ENCODE measurements around the gene BEX2. TPM values are rescaled to one million over a fixed set of nuclear protein-coding genes. Genes with fewer than 3 reads are reported as not detected.
"Not testable (repeated sequence)": the region's sequence is repeated elsewhere in the genome, so short reads cannot be mapped to it uniquely, and the experiment has no call there.

BEX2 gene
- total RNA-seq, 2 donors from 2014 or later, result 4.8 to 7.4 TPM

DNA sequence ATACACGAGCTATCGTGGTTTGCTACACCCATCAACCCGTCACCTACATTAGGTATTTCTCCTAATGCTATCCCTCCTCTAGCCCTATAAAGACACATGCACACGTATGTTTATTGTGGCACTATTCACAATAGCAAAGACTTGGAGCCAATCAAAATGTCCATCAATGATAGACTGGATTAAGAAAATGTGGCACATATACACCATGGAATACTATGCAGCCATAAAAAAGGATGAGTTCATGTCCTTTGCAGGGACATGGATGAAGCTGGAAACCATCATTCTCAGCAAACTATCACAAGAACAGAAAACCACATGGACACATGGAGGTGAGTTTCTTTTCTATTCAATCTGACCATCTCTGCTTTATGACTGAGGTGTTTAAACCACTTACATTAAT lies 5.1 kb downstream of the BEX2 start:
- not testable (repeated sequence) for H3K4me1 Mint-ChIP-seq; ATAC-seq (replicated peaks); H3K27me3 Mint-ChIP-seq; H3K9me3 Mint-ChIP-seq; H3K4me3 Mint-ChIP-seq; H3K27ac Mint-ChIP-seq; H3K36me3 Mint-ChIP-seq (ENCODE audit: low read depth)

GRCh38 chrX:103304705-103305104 lies 6.1 kb downstream of the BEX2 start:
- Mint-ChIP-seq H3K27me3 (no peaks in the 10 kb centered on the region), H3K4me1 (no peaks in the 10 kb centered on the region), H3K36me3 (ENCODE audit: low read depth) (no peaks in the 10 kb centered on the region), H3K4me3 (no peak overlapping the region), H3K9me3 (no peaks in the 10 kb centered on the region), H3K27ac (no peak overlapping the region)
- no peak for ATAC-seq (replicated peaks)

GRCh38 chrX:103293118-103293517 lies 17.7 kb downstream of the BEX2 start:
- no peak for ATAC-seq (replicated peaks)
- Mint-ChIP-seq H3K27ac (no peak overlapping the region), H3K36me3 (ENCODE audit: low read depth) (no peaks in the 10 kb centered on the region), H3K27me3 (peaks cover 4% of the 10 kb centered on the region), H3K4me3 (no peak overlapping the region), H3K4me1 (no peaks in the 10 kb centered on the region), H3K9me3 (no peaks in the 10 kb centered on the region)

- no peaks in the 10 kb centered on the region for H3K9me3 Mint-ChIP-seq
- ATAC-seq (replicated peaks), result no peak
- H3K27ac Mint-ChIP-seq, result no peak overlapping the region
- H3K27me3 Mint-ChIP-seq, result peaks cover 29% of the 10 kb centered on the region
- no peak overlapping the region for H3K4me3 Mint-ChIP-seq
- no peaks in the 10 kb centered on the region for H3K4me1 Mint-ChIP-seq
- no peaks in the 10 kb centered on the region for H3K36me3 Mint-ChIP-seq (ENCODE audit: low read depth)
These were observed 31.2 kb downstream of the BEX2 start for GRCh38 chrX:103279624-103280023.

DNA sequence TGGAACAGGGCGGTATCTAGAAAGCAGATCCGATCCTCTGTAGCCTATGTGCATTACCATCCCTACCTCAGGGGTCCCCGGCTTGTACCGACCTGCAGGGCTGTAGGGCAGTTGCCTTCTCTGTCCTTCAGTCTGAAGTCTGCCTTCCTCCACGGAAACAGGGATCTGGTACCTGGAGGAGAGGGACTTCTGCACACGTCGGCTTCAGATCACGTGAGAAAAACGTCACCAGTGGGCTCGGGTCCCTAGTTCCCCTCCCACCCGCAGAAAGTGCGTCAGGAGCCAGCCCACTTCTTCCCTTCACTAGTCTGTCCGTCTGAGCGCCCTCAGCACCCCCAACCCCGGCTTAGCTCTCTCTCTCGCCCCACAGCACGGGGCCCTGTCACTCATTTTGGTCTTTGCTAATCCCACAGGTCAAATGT lies 34.2 kb downstream of the BEX2 start, which contains the start of gene TCEAL5:
Gene TCEAL5, minus strand, starts transcription at position 170 of the 422 bp plus-strand sequence. CDS start 2,187 bp downstream, outside the sequence.
- H3K36me3 Mint-ChIP-seq (ENCODE audit: low read depth), result no peaks in the 10 kb centered on the region
- no peaks in the 10 kb centered on the region for H3K4me1 Mint-ChIP-seq
- H3K4me3 Mint-ChIP-seq, result peak within 1 kb of the TSS; percentile 39
- no peak within 1 kb of the TSS for H3K27ac Mint-ChIP-seq
- no peak for ATAC-seq (replicated peaks)
- no peaks in the 10 kb centered on the region for H3K9me3 Mint-ChIP-seq
- peaks cover 35% of the 10 kb centered on the region for H3K27me3 Mint-ChIP-seq

- no peaks in the 10 kb centered on the region for H3K4me1 Mint-ChIP-seq
- no peak for ATAC-seq (replicated peaks)
- no peaks in the 10 kb centered on the region for H3K9me3 Mint-ChIP-seq
- peak overlapping the region; percentile 39 for H3K4me3 Mint-ChIP-seq
- no peaks in the 10 kb centered on the region for H3K36me3 Mint-ChIP-seq (ENCODE audit: low read depth)
- no peak overlapping the region for H3K27ac Mint-ChIP-seq
- H3K27me3 Mint-ChIP-seq, result peaks cover 38% of the 10 kb centered on the region
These were observed 34.7 kb downstream of the BEX2 start for GRCh38 chrX:103275947-103276567.

DNA sequence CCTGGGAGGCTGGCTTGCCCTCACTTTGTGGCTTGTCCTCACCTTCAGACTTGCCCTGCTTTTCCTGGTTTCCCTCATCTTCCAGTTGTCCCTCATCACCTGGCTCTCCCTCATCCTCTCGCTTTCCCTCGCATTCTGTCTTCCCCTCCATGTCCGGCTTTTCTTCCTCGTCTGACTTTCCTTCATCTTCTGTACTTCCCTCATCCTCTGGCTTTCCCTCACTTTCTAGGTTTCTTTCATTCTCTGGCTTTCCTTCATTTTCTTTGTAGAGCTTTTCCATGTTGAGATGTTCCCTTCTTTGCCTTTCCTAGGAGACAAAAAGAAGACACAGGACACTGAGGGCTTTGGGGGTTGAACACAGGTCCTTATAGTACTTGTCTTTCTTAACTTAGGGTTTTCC lies 36.5 kb downstream of the BEX2 start:
- no peaks in the 10 kb centered on the region for H3K36me3 Mint-ChIP-seq (ENCODE audit: low read depth)
- H3K4me3 Mint-ChIP-seq, result no peak overlapping the region
- H3K9me3 Mint-ChIP-seq, result no peaks in the 10 kb centered on the region
- no peak for ATAC-seq (replicated peaks)
- no peak overlapping the region for H3K27ac Mint-ChIP-seq
- H3K27me3 Mint-ChIP-seq, result peaks cover 31% of the 10 kb centered on the region
- no peaks in the 10 kb centered on the region for H3K4me1 Mint-ChIP-seq

Other genes with a start within 250 kb of the BEX2 start
- gene BEX1, start 246.8 kb downstream of the BEX2 start, total RNA-seq, result 1 to 10 TPM in 1 of 2 donors, not detected in 1; 1.1 TPM
- gene NXF3, start 217.8 kb downstream of the BEX2 start, total RNA-seq, result not detected
- gene BEX4, start 95.9 kb downstream of the BEX2 start, total RNA-seq, result 1 to 10 TPM; 5.0 to 7.3 TPM
- 10 to 100 TPM; 22.8 to 25.6 TPM for gene TCEAL8, start 55.8 kb downstream of the BEX2 start, total RNA-seq
- gene TCEAL5, start 34.2 kb downstream of the BEX2 start, total RNA-seq, result not detected
- gene TCEAL7, start 19.2 kb upstream of the BEX2 start, total RNA-seq, result not detected
- 1 to 10 TPM in 1 of 2 donors, under 1 TPM in 1; 0.73 to 1.1 TPM for gene TCEAL9, start 45.5 kb upstream of the BEX2 start, total RNA-seq
- gene BEX3, start 65.5 kb upstream of the BEX2 start, total RNA-seq, result 1 to 10 TPM; 3.5 to 9.4 TPM
- gene RAB40A, start 208.5 kb upstream of the BEX2 start, total RNA-seq, result under 1 TPM; 0.26 to 0.45 TPM